Keratinocyte (primary cell): ENCODE results near the gene BAIAP2L2.

Experiments used
- EZH2 ChIP-seq: IDR thresholded peaks from one replicate; pipeline ENCODE4 v1.6.1; 2012; ENCODE audit warnings: inconsistent platforms, mild to moderate bottlenecking, low read length, moderate library complexity
- TF ChIP-seq, protein P1 (sequence below), 3 experiments: IDR thresholded peaks in 1 of 3; conservative IDR thresholded peaks in 1 of 3; optimal IDR thresholded peaks in 1 of 3; 2 replicates in 2 of 3; 3 replicates in 1 of 3; pipeline versions ENCODE3 to v1.5.1; 2011; ENCODE audit warnings: low read length in 3 of 3, mild to moderate bottlenecking in 3 of 3, moderate library complexity in 2 of 3, control low read depth in 1 of 3, inconsistent platforms in 1 of 3; ENCODE audit not compliant: insufficient read depth in 2 of 3; ENCODE audit errors: extremely low read depth in 1 of 3

DNA sequence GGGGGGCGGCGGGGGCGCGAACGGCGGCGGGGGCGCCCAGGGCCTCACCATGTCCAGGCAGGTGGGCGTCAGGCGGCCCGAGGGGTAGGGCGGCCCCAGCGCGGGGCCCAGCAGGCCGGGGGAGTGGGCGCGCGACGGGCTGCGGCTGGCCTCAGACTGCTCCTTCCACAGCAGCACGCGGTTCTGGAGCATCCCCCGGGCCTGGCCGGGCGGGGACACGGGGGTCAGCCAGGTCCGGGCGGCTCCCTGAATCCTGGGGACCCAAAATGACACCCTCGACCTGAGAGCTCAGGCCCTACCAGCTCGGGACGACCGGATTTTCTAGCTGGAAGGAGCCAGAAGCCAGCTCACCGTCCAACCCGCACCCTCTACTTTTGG is 21.0 kb downstream of the BAIAP2L2 start:
- TF ChIP-seq, protein P1, sequence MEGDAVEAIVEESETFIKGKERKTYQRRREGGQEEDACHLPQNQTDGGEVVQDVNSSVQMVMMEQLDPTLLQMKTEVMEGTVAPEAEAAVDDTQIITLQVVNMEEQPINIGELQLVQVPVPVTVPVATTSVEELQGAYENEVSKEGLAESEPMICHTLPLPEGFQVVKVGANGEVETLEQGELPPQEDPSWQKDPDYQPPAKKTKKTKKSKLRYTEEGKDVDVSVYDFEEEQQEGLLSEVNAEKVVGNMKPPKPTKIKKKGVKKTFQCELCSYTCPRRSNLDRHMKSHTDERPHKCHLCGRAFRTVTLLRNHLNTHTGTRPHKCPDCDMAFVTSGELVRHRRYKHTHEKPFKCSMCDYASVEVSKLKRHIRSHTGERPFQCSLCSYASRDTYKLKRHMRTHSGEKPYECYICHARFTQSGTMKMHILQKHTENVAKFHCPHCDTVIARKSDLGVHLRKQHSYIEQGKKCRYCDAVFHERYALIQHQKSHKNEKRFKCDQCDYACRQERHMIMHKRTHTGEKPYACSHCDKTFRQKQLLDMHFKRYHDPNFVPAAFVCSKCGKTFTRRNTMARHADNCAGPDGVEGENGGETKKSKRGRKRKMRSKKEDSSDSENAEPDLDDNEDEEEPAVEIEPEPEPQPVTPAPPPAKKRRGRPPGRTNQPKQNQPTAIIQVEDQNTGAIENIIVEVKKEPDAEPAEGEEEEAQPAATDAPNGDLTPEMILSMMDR (optimal IDR thresholded peaks at IDR 0.05 in 1 of 3, IDR thresholded peaks at IDR 0.05 in 1 of 3, conservative IDR thresholded peaks at IDR 0.05 in 1 of 3; ENCODE audit: extremely low read depth in 1 of 3, insufficient read depth in 2 of 3, low read length in 3 of 3) = no peak
- TF ChIP-seq EZH2 = no peak
